ENCODE data around the gene HSBP1. TPM values are rescaled to one million over a fixed set of nuclear protein-coding genes. Genes with fewer than 3 reads are reported as not detected.

The HSBP1 gene
- total and polyA plus RNA-seq, 2 of the 13 experiments (the other 11 are each of a cell fraction or from before 2014, with no cell fraction given) = 249 to 292 TPM

DNA sequence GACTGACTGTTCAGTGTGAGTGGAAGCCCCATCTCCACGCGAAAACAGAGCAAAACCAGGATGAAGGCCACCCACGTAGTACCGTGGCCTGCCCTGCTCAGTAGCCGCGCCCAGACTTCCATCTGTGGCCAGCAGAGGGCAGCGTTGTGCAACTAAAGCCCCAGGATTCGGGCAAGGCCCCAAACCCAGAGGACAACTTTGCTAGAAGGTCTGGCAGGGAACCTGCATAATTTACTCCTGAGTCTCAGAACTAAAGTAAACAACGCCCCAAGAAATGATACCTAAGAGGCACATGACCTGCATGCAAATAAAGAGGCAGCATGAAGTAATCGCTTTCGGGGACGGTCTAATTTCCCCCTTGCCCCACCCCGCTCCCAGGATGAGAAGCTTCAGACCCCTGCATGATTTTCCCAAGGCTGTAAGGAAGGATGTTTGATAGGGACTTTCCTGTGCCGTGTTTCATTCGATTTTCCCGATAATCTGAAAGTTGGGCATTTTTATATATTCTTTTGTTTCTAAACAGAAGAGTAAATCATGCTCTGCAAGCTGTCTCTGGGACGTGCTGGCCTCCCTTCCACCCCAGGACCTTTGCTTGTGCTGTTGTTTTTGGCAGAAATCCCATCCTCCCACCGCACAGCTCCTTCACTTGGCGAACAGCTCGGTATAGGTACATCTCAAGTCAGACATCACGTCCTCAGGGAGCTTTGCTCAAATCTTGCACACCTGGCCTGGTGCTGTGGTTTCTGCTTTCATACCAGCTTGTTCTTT, 18.6 kb downstream of the HSBP1 start (continued):
- TF ChIP-seq, protein P1, sequence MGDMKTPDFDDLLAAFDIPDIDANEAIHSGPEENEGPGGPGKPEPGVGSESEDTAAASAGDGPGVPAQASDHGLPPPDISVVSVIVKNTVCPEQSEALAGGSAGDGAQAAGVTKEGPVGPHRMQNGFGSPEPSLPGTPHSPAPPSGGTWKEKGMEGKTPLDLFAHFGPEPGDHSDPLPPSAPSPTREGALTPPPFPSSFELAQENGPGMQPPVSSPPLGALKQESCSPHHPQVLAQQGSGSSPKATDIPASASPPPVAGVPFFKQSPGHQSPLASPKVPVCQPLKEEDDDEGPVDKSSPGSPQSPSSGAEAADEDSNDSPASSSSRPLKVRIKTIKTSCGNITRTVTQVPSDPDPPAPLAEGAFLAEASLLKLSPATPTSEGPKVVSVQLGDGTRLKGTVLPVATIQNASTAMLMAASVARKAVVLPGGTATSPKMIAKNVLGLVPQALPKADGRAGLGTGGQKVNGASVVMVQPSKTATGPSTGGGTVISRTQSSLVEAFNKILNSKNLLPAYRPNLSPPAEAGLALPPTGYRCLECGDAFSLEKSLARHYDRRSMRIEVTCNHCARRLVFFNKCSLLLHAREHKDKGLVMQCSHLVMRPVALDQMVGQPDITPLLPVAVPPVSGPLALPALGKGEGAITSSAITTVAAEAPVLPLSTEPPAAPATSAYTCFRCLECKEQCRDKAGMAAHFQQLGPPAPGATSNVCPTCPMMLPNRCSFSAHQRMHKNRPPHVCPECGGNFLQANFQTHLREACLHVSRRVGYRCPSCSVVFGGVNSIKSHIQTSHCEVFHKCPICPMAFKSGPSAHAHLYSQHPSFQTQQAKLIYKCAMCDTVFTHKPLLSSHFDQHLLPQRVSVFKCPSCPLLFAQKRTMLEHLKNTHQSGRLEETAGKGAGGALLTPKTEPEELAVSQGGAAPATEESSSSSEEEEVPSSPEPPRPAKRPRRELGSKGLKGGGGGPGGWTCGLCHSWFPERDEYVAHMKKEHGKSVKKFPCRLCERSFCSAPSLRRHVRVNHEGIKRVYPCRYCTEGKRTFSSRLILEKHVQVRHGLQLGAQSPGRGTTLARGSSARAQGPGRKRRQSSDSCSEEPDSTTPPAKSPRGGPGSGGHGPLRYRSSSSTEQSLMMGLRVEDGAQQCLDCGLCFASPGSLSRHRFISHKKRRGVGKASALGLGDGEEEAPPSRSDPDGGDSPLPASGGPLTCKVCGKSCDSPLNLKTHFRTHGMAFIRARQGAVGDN (CRISPR knock-in tag; IDR thresholded peaks at IDR 0.05) = peak; percentile 34; the same call in 1 of the 2 replicates
- TF ChIP-seq ZSCAN20 (CRISPR knock-in tag; IDR thresholded peaks at IDR 0.05; ENCODE audit: borderline replicate concordance) = no peak
- no peak for TF ChIP-seq CEBPB (IDR thresholded peaks at IDR 0.05; ENCODE audit: borderline replicate concordance, low read depth, low read length)
- no peak for TF ChIP-seq SIN3A (IDR thresholded peaks at IDR 0.05; ENCODE audit: borderline replicate concordance, low read depth, low read length)
- no peak for TF ChIP-seq RORA (CRISPR knock-in tag; IDR thresholded peaks at IDR 0.05)
- no peak for TF ChIP-seq HNRNPUL1 (IDR thresholded peaks at IDR 0.05; ENCODE audit: low read depth, low read length)
- TF ChIP-seq ZNF619 (CRISPR knock-in tag; IDR thresholded peaks at IDR 0.05) = 0 out of 2 replicates have a peak, but pooled peaks have one; percentile 76
- TF ChIP-seq MIER3 (CRISPR knock-in tag; IDR thresholded peaks at IDR 0.05; ENCODE audit: borderline replicate concordance) = no peak
- TF ChIP-seq PCBP1 (IDR thresholded peaks at IDR 0.05; ENCODE audit: borderline replicate concordance, low read depth, low read length) = no peak
- TF ChIP-seq, protein P2, sequence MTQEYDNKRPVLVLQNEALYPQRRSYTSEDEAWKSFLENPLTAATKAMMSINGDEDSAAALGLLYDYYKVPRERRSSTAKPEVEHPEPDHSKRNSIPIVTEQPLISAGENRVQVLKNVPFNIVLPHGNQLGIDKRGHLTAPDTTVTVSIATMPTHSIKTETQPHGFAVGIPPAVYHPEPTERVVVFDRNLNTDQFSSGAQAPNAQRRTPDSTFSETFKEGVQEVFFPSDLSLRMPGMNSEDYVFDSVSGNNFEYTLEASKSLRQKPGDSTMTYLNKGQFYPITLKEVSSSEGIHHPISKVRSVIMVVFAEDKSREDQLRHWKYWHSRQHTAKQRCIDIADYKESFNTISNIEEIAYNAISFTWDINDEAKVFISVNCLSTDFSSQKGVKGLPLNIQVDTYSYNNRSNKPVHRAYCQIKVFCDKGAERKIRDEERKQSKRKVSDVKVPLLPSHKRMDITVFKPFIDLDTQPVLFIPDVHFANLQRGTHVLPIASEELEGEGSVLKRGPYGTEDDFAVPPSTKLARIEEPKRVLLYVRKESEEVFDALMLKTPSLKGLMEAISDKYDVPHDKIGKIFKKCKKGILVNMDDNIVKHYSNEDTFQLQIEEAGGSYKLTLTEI (CRISPR knock-in tag; conservative IDR thresholded peaks at IDR 0.05) = no peak
- TF ChIP-seq, protein P3, sequence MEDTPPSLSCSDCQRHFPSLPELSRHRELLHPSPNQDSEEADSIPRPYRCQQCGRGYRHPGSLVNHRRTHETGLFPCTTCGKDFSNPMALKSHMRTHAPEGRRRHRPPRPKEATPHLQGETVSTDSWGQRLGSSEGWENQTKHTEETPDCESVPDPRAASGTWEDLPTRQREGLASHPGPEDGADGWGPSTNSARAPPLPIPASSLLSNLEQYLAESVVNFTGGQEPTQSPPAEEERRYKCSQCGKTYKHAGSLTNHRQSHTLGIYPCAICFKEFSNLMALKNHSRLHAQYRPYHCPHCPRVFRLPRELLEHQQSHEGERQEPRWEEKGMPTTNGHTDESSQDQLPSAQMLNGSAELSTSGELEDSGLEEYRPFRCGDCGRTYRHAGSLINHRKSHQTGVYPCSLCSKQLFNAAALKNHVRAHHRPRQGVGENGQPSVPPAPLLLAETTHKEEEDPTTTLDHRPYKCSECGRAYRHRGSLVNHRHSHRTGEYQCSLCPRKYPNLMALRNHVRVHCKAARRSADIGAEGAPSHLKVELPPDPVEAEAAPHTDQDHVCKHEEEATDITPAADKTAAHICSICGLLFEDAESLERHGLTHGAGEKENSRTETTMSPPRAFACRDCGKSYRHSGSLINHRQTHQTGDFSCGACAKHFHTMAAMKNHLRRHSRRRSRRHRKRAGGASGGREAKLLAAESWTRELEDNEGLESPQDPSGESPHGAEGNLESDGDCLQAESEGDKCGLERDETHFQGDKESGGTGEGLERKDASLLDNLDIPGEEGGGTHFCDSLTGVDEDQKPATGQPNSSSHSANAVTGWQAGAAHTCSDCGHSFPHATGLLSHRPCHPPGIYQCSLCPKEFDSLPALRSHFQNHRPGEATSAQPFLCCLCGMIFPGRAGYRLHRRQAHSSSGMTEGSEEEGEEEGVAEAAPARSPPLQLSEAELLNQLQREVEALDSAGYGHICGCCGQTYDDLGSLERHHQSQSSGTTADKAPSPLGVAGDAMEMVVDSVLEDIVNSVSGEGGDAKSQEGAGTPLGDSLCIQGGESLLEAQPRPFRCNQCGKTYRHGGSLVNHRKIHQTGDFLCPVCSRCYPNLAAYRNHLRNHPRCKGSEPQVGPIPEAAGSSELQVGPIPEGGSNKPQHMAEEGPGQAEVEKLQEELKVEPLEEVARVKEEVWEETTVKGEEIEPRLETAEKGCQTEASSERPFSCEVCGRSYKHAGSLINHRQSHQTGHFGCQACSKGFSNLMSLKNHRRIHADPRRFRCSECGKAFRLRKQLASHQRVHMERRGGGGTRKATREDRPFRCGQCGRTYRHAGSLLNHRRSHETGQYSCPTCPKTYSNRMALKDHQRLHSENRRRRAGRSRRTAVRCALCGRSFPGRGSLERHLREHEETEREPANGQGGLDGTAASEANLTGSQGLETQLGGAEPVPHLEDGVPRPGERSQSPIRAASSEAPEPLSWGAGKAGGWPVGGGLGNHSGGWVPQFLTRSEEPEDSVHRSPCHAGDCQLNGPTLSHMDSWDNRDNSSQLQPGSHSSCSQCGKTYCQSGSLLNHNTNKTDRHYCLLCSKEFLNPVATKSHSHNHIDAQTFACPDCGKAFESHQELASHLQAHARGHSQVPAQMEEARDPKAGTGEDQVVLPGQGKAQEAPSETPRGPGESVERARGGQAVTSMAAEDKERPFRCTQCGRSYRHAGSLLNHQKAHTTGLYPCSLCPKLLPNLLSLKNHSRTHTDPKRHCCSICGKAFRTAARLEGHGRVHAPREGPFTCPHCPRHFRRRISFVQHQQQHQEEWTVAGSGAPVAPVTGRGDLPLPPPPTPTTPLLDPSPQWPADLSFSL (CRISPR knock-in tag; IDR thresholded peaks at IDR 0.05) = no peak
- peak; percentile 47; the same call in 1 of the 2 replicates for TF ChIP-seq ZNF605 (CRISPR knock-in tag; IDR thresholded peaks at IDR 0.05)
- TF ChIP-seq ZNF773 (CRISPR knock-in tag; IDR thresholded peaks at IDR 0.05; ENCODE audit: borderline replicate concordance) = no peak
- TF ChIP-seq, protein P4, sequence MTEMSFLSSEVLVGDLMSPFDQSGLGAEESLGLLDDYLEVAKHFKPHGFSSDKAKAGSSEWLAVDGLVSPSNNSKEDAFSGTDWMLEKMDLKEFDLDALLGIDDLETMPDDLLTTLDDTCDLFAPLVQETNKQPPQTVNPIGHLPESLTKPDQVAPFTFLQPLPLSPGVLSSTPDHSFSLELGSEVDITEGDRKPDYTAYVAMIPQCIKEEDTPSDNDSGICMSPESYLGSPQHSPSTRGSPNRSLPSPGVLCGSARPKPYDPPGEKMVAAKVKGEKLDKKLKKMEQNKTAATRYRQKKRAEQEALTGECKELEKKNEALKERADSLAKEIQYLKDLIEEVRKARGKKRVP (CRISPR knock-in tag; IDR thresholded peaks at IDR 0.05) = no peak
- TF ChIP-seq ZNF124 (CRISPR knock-in tag; IDR thresholded peaks at IDR 0.05) = no peak
